ENCODE measurements around the gene FURIN. TPM values are rescaled to one million over a fixed set of nuclear protein-coding genes. Genes with fewer than 3 reads are reported as not detected.

The FURIN gene
- total RNA-seq, 1 experiment from 2014 or later = 35.1 TPM

DNA sequence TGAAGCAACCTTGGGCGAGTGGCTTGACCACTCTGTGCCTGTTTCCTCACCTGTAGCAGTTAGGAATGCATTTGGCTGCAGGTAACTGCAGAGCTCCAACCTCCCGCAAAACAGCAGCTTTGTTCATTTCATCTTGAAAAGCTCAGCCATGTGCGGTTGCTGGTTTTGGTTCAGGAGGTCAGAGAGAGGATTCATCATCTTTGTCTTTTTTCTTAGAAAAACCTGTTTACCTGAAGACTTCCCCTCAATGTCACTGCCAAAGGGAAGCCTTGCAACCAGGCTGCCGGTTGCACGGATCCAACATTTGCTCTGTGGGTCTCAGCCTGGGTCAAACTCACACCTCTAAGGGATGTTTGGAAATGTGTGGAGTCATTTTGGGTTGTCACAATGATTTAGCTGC lies 16.4 kb upstream of the FURIN start:
- no peaks in the 10 kb centered on the region for H3K9me3 Mint-ChIP-seq
- H2BK120ac ChIP-seq (ENCODE audit: low read depth, low read length, poor library complexity, severe bottlenecking) = no peak overlapping the region
- H3K4ac ChIP-seq (ENCODE audit: low read depth, low read length) = no peak overlapping the region
- no peak overlapping the region for H4K91ac ChIP-seq (ENCODE audit: insufficient read length, low read depth, low read length)
- H3K79me1 ChIP-seq (ENCODE audit: insufficient read depth, low read depth, low read length, poor library complexity, severe bottlenecking) = no peaks in the 10 kb centered on the region
- no peak overlapping the region for H3K14ac ChIP-seq (ENCODE audit: insufficient read depth, low read length)
- no peaks in the 10 kb centered on the region for H4K20me1 ChIP-seq (ENCODE audit: control insufficient read depth, insufficient read depth, insufficient read length)
- no peak overlapping the region for H4K5ac ChIP-seq (ENCODE audit: insufficient read length, low read depth, low read length)
- no peak overlapping the region for H3K4me3 Mint-ChIP-seq
- H3K23ac ChIP-seq (ENCODE audit: insufficient read length, low read depth, low read length) = no peak overlapping the region
- no peaks in the 10 kb centered on the region for H3K4me1 ChIP-seq (ENCODE audit: insufficient read depth, low read length)
- no peaks in the 10 kb centered on the region for H3K27me3 Mint-ChIP-seq (ENCODE audit: low read depth)
- WGBS (ENCODE audit: extremely low coverage, insufficient read length, low lambda C conversion rate) = no CpG with 5 or more reads among the region's 5 CpGs
- H3T11ph ChIP-seq (ENCODE audit: low read length) = no peak overlapping the region
- H3K79me2 ChIP-seq (ENCODE audit: insufficient read depth, low read length) = no peaks in the 10 kb centered on the region
- no peak overlapping the region for H2BK20ac ChIP-seq (ENCODE audit: low read depth, low read length, poor library complexity, severe bottlenecking)
- H3K9ac ChIP-seq (ENCODE audit: extremely low read depth, insufficient read length, low read length) = no peak overlapping the region
- TF ChIP-seq, protein P1, sequence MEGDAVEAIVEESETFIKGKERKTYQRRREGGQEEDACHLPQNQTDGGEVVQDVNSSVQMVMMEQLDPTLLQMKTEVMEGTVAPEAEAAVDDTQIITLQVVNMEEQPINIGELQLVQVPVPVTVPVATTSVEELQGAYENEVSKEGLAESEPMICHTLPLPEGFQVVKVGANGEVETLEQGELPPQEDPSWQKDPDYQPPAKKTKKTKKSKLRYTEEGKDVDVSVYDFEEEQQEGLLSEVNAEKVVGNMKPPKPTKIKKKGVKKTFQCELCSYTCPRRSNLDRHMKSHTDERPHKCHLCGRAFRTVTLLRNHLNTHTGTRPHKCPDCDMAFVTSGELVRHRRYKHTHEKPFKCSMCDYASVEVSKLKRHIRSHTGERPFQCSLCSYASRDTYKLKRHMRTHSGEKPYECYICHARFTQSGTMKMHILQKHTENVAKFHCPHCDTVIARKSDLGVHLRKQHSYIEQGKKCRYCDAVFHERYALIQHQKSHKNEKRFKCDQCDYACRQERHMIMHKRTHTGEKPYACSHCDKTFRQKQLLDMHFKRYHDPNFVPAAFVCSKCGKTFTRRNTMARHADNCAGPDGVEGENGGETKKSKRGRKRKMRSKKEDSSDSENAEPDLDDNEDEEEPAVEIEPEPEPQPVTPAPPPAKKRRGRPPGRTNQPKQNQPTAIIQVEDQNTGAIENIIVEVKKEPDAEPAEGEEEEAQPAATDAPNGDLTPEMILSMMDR (conservative IDR thresholded peaks at IDR 0.05) = no peak
- no peak overlapping the region for H4K8ac ChIP-seq (replicated peaks; ENCODE audit: insufficient read length, low read depth, low read length)
- no peak overlapping the region for H3K27ac Mint-ChIP-seq
- H3K4me1 Mint-ChIP-seq = no peaks in the 10 kb centered on the region
- H3K23me2 ChIP-seq (ENCODE audit: insufficient read length, low read depth, low read length, poor library complexity, severe bottlenecking) = no peaks in the 10 kb centered on the region
- no peaks in the 10 kb centered on the region for H3K36me3 Mint-ChIP-seq (ENCODE audit: insufficient read depth in 1 of 3, low read depth in 3 of 3)
- H3K27ac ChIP-seq (ENCODE audit: insufficient read length, low read depth, low read length) = no peak overlapping the region
- H3K9me3 ChIP-seq (ENCODE audit: control insufficient read depth, low read depth, low read length) = no peaks in the 10 kb centered on the region
- H3K4me2 ChIP-seq (ENCODE audit: insufficient read depth, insufficient read length, low read length) = no peak overlapping the region
- no peak overlapping the region for H2AK5ac ChIP-seq (ENCODE audit: insufficient read length, low read length)
- no peak overlapping the region for H2BK15ac ChIP-seq (ENCODE audit: low read depth, low read length)
- H3K18ac ChIP-seq (ENCODE audit: insufficient read length, low read depth, low read length) = no peak overlapping the region
- H2BK5ac ChIP-seq (ENCODE audit: insufficient read length, low read length) = no peak overlapping the region
- DNase-seq = no peak
- no peaks in the 10 kb centered on the region for H3K27me3 ChIP-seq (ENCODE audit: insufficient read depth, low read length)
- no peak overlapping the region for H2AFZ ChIP-seq (ENCODE audit: low read length)
- no peak overlapping the region for H3K56ac ChIP-seq (ENCODE audit: insufficient read length, low read depth, low read length)
- H2BK12ac ChIP-seq (ENCODE audit: insufficient read length, low read depth, low read length) = no peak overlapping the region
